A172 (cell line): ENCODE data around the gene PI16. TPM values are rescaled to one million over a fixed set of nuclear protein-coding genes. Genes with fewer than 3 reads are reported as not detected.

Experiments
- DNase-seq: peaks from one replicate; pipeline ENCODE4 v3.0.0-alpha.2; 2015; ENCODE audit warnings: low spot score
- total RNA-seq: library from RNA; depleted of rRNA; stranded (reverse); fragments of >200 nt; shearing (Covaris generic); gene quantifications from 2 replicates; pipeline ENCODE4 v1.2.3, GENCODE V29; 2014; rRNA removed

Gene PI16
- total RNA-seq, 1 experiment from 2014 or later, result 0.74 TPM

GRCh38 chr6:37004044-37004980 is 49.8 kb downstream of the PI16 start:
- DNase-seq, result no peak

- no peak for DNase-seq
Observed at GRCh38 chr6:37005061-37005810, 50.7 kb downstream of the PI16 start, which contains the start of gene FGD2. Gene FGD2 (plus strand): TSS chr6:37005655. CDS start chr6:37005818, 163 bp downstream.

GRCh38 chr6:37005827-37006567 is 51.5 kb downstream of the PI16 start:
- DNase-seq, result no peak

- peak; percentile 21 for DNase-seq
Observed at GRCh38 chr6:37006793-37007339, 52.3 kb downstream of the PI16 start.

GRCh38 chr6:37007340-37008043 is 53.0 kb downstream of the PI16 start:
- DNase-seq, result no peak

- DNase-seq, result no peak
Observed at GRCh38 chr6:37008484-37009465, 54.2 kb downstream of the PI16 start.

- DNase-seq, result no peak
Observed at GRCh38 chr6:37010402-37010892, 55.9 kb downstream of the PI16 start.

GRCh38 chr6:37011656-37012378 is 57.3 kb downstream of the PI16 start:
- DNase-seq, result no peak

GRCh38 chr6:37013516-37014491 is 59.3 kb downstream of the PI16 start:
- no peak for DNase-seq

Other genes with a start within 250 kb of the PI16 start
- gene CPNE5, start 115.3 kb upstream of the PI16 start, total RNA-seq, result 0.24 TPM in 1 of 2 replicates, not detected in the other
- 64.3 and 71.7 TPM in 2 replicates for gene PPIL1, start 79.9 kb upstream of the PI16 start, total RNA-seq
- 36.8 TPM in 2 replicates for gene C6orf89, start 68.8 kb upstream of the PI16 start, total RNA-seq
- gene MTCH1, start 31.5 kb downstream of the PI16 start, total RNA-seq, result 189 and 200 TPM in 2 replicates
- not detected in 2 replicates for gene FGD2, start 50.9 kb downstream of the PI16 start, total RNA-seq
- 10.6 and 20.7 TPM in 2 replicates for gene PIM1, start 215.4 kb downstream of the PI16 start, total RNA-seq